A549 (cell line): ENCODE data around the gene DPY19L3. TPM values are rescaled to one million over a fixed set of nuclear protein-coding genes. Genes with fewer than 3 reads are reported as not detected.
A peak's percentile ranks its signal among the peaks of the same experiment; 100 is the strongest.

Source experiments
- ATAC-seq, 2 experiments: fragments of 200-7000 bp in 1 of 2; fragments of >200 bp in 1 of 2; cut with Nextera tagmentation in 1 of 2; cut with Tn5 transposase in 1 of 2; 3 replicates each; pipeline versions ENCODE4 v1.8.0 to v1.9.1; 2018 to 2020; ENCODE audit warnings: mild to moderate bottlenecking in 1 of 2, moderate library complexity in 1 of 2
- CTCF ChIA-PET: fragments of 300-600 bp; sonication (Branson Sonifier 250); formaldehyde crosslinking; extraction: SDS; loops from one replicate; lab custom pipeline; 2021; ENCODE audit warnings: antibody characterized with exemption, inconsistent platforms; lab: Yijun Ruan, JAX
- POLR2A ChIA-PET: fragments of 350-600 bp; formaldehyde crosslinking; extraction: SDS; loops from one replicate; lab custom pipeline; 2021; ENCODE audit warnings: antibody characterized with exemption, inconsistent platforms; lab: Yijun Ruan, JAX
- DNase-seq, 2 experiments: peaks; one replicate each; pipeline versions ENCODE4 v3.0.0 to v3.0.0-alpha.2; 2011 to 2016; ENCODE audit warnings: low read depth in 1 of 2, low spot score in 1 of 2
- FAIRE-seq: peaks from 2 replicates; lab custom pipeline; 2011; peaks lifted over from hg19 to GRCh38; lab: Jason Lieb, UNC
- H3K27ac ChIP-seq, 2 experiments: fragments of >200 bp; sonication (Bioruptor Twin); formaldehyde crosslinking; 3 replicates each; pipeline ENCODE4 v1.5.1; 2016 to 2017
- H3K4me1 ChIP-seq: fragments of >200 bp; sonication (Bioruptor Twin); formaldehyde crosslinking; 3 replicates; pipeline ENCODE4 v1.6.1; 2016
- H3K4me2 ChIP-seq: fragments of >200 bp; sonication (Bioruptor Twin); formaldehyde crosslinking; 3 replicates; pipeline ENCODE4 v1.6.1; 2016
- H3K4me3 ChIP-seq: fragments of >200 bp; sonication (Bioruptor Twin); formaldehyde crosslinking; 3 replicates; pipeline ENCODE4 v1.5.1; 2016
- H3K9me3 ChIP-seq: fragments of >200 bp; sonication (Bioruptor Twin); formaldehyde crosslinking; 3 replicates; pipeline ENCODE4 v1.6.1; 2016
- CBX8 ChIP-seq: fragments of 200-600 bp; sonication (generic); IDR thresholded peaks from 2 replicates; pipeline ENCODE4 v1.6.1; 2016
- CHD4 ChIP-seq: fragments of 200-600 bp; sonication (generic); IDR thresholded peaks from 2 replicates; pipeline ENCODE4 v1.6.1; 2016; ENCODE audit warnings: antibody characterized with exemption, mild to moderate bottlenecking, borderline replicate concordance
- CTCF ChIP-seq: fragments of >200 bp; sonication (Bioruptor Twin); formaldehyde crosslinking; IDR thresholded peaks from 3 replicates; pipeline ENCODE4 v1.5.1; 2016
- HMGXB4 ChIP-seq: fragments of 250-450 bp; sonication (Bioruptor Pico); IDR thresholded peaks from 2 replicates; pipeline ENCODE4 v1.5.0; 2021; ENCODE audit warnings: mild to moderate bottlenecking, moderate library complexity, borderline replicate concordance
- JUN ChIP-seq, 2 experiments: fragments of >200 bp; sonication (Bioruptor Twin); formaldehyde crosslinking; IDR thresholded peaks; 2 replicates in 1 of 2; 3 replicates in 1 of 2; pipeline ENCODE4 v1.6.1; 2016 to 2017
- JUNB ChIP-seq: fragments of >200 bp; sonication (Bioruptor Twin); formaldehyde crosslinking; IDR thresholded peaks from 2 replicates; pipeline ENCODE4 v1.6.1; 2016
- MAX ChIP-seq: IDR thresholded peaks from 2 replicates; pipeline ENCODE4 v1.6.1; 2012
- NFE2L2 ChIP-seq: fragments of 150-350 bp; conservative IDR thresholded peaks from 2 replicates; pipeline ENCODE4 v1.6.1; 2014; ENCODE audit warnings: low read length
- PBX3 ChIP-seq: IDR thresholded peaks from 2 replicates; pipeline ENCODE4 v1.6.1; 2012
- RARB ChIP-seq: fragments of 250-450 bp; sonication (Bioruptor Pico); IDR thresholded peaks from 2 replicates; pipeline ENCODE4 v1.8.0; 2021; ENCODE audit warnings: mild to moderate bottlenecking, moderate library complexity
- RNF2 ChIP-seq: fragments of 200-600 bp; sonication (generic); IDR thresholded peaks from 2 replicates; pipeline ENCODE4 v1.6.1; 2016; ENCODE audit warnings: low read depth, mild to moderate bottlenecking, antibody characterized with exemption, moderate library complexity, borderline replicate concordance
- ZNF302 ChIP-seq: fragments of 250-450 bp; sonication (Bioruptor Pico); IDR thresholded peaks from 2 replicates; pipeline ENCODE4 v1.9.0; 2021; ENCODE audit warnings: inconsistent platforms, mild to moderate bottlenecking, moderate library complexity
- WGBS: methylation state at CpG from one replicate; pipeline ENCODE4 v1.1.6; 2017; ENCODE audit errors: missing lambda C conversion rate; 5-methylcytosine and 5-hydroxymethylcytosine counted together
- polyA plus RNA-seq, 4 experiments: library from polyadenylated mRNA; depleted of rRNA in 3 of 4; stranded (reverse); fragments of >200 nt; fragmentation: RNase III in 1 of 4; extraction: RNeasy Plus Mini Kit Qiagen cat#74134 plus additional on column Dnase treatment in 1 of 4; gene quantifications; 2 replicates in 3 of 4; 3 replicates in 1 of 4; pipeline ENCODE4 v1.2.3, GENCODE V29; 2011 to 2017

Gene DPY19L3
- polyA plus RNA-seq, 2 of the 4 experiments (the other 2 are of a cell fraction) = 15.7 to 28.9 TPM

- DNase-seq (no peak), FAIRE-seq (peak; percentile 18), ATAC-seq (no peak; a peak in 1 of 6 replicates)
- ChIA-PET POLR2A (no interaction called here), CTCF (interaction anchor here (0.6 to 1.6 kb wide), 5 partner anchors 13 to 106 kb away, joined by 3 to 4 read pairs (median 4); no protein-coding TSS in a partner anchor)
- H3K9me3 ChIP-seq = no peaks in the 10 kb centered on the region
- TF ChIP-seq HMGXB4 = no peak
- no peak for TF ChIP-seq CTCF
- no peak for TF ChIP-seq MAX
- H3K4me2 ChIP-seq = no peak overlapping the region
- H3K4me3 ChIP-seq = no peak overlapping the region
- H3K4me1 ChIP-seq = no peaks in the 10 kb centered on the region
- no peak overlapping the region for H3K27ac ChIP-seq
- 89% methylated on average over 5 of the region's 5 CpGs for WGBS
Measured at GRCh38 chr19:32469795-32470194, 64.2 kb downstream of the DPY19L3 start.

- ChIA-PET POLR2A (no interaction called here), CTCF (interaction anchor here (0.6 to 1.1 kb wide), 3 partner anchors 14 to 102 kb away, joined by 3 read pairs; no protein-coding TSS in a partner anchor)
- Histone ChIP-seq H3K9me3 (no peaks in the 10 kb centered on the region), H3K4me3 (no peak overlapping the region), H3K4me2 (no peak overlapping the region), H3K4me1 (no peaks in the 10 kb centered on the region), H3K27ac (no peak overlapping the region)
- DNase-seq (no peak), FAIRE-seq (no peak), ATAC-seq (peak in 1 of 2 experiments; percentile 31; a peak in 2 of 6 replicates)
- 87% methylated on average over 7 of the region's 7 CpGs for WGBS
- no peak for TF ChIP-seq NFE2L2
- no peak for TF ChIP-seq ZNF302
- TF ChIP-seq RNF2 = no peak
- no peak for TF ChIP-seq JUNB
- no peak for TF ChIP-seq HMGXB4
- TF ChIP-seq PBX3 = no peak
- TF ChIP-seq CHD4 = no peak
- no peak for TF ChIP-seq RARB (CRISPR knock-in tag)
- no peak for TF ChIP-seq JUN (IDR thresholded peaks at IDR 0.05)
Measured at GRCh38 chr19:32471095-32471494, 65.5 kb downstream of the DPY19L3 start.

- WGBS = 85% methylated on average over 7 of the region's 7 CpGs
- FAIRE-seq = peak; percentile 74
- H3K4me2 ChIP-seq = no peak overlapping the region
- TF ChIP-seq CBX8 = no peak
- TF ChIP-seq, all 56 proteins: peak for 0
- DNase-seq (no peak), ATAC-seq (no peak)
- no peak overlapping the region for H3K27ac ChIP-seq
- no peaks in the 10 kb centered on the region for H3K9me3 ChIP-seq
- no peak overlapping the region for H3K4me3 ChIP-seq
- ChIA-PET CTCF (interaction anchor here (0.6 to 2.3 kb wide), 4 partner anchors 11 to 132 kb away, joined by 3 to 7 read pairs (median 4); no protein-coding TSS in a partner anchor), POLR2A (no interaction called here)
- no peaks in the 10 kb centered on the region for H3K4me1 ChIP-seq
Measured at GRCh38 chr19:32471811-32472210, 66.2 kb downstream of the DPY19L3 start.
